ENCODE measurements around the gene TNFSF8.

DNA sequence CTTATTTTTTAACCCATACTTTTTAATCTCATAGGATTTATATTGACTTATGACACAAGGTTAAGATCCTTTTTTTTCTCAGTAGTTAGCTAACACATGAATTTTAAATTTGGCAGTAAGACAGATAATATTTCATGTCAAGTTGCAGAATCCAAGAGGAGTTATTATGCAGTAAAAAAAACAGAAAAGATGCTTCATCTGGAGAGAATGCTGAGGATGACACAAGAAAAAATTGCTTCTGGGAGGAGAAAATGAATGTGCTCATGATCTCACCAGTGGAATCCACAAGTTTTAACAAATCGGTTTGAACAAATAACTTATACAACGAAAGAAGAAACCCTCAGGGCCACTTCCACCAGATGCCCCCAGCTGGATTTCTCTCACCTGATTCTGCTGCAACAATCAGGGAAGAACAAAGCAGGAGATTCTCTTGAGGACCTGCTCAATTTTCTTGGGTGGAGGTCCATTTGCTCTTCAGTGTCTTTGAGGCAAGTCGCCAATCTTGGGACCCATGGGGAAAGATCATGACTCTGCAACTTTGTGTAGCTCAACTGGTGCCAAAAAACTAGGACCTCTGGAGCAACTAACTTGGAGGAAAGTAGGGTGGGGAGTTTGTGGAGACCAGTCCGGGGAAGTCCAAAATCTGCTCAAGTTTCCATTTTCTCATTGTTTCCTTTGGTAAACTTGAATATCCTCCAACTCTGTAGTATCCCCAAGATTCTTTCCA, 74.0 kb downstream of the TNFSF8 start:
- TF ChIP-seq, protein P1, sequence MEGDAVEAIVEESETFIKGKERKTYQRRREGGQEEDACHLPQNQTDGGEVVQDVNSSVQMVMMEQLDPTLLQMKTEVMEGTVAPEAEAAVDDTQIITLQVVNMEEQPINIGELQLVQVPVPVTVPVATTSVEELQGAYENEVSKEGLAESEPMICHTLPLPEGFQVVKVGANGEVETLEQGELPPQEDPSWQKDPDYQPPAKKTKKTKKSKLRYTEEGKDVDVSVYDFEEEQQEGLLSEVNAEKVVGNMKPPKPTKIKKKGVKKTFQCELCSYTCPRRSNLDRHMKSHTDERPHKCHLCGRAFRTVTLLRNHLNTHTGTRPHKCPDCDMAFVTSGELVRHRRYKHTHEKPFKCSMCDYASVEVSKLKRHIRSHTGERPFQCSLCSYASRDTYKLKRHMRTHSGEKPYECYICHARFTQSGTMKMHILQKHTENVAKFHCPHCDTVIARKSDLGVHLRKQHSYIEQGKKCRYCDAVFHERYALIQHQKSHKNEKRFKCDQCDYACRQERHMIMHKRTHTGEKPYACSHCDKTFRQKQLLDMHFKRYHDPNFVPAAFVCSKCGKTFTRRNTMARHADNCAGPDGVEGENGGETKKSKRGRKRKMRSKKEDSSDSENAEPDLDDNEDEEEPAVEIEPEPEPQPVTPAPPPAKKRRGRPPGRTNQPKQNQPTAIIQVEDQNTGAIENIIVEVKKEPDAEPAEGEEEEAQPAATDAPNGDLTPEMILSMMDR (IDR thresholded peaks at IDR 0.05), result no peak
- TF ChIP-seq EP300 (IDR thresholded peaks at IDR 0.05), result no peak
- no peak for TF ChIP-seq POLR2A (IDR thresholded peaks at IDR 0.05)

All from upper lobe of left lung (tissue), 4 donors.